NB4 (cell line): ENCODE measurements around the gene ACSL5.
"Not testable (repeated sequence)": the region's sequence is repeated elsewhere in the genome, so short reads cannot be mapped to it uniquely, and the experiment has no call there.

Experiments
- DNase-seq: peaks from one replicate; pipeline ENCODE4 v3.0.0; 2010; ENCODE audit warnings: low read depth
- H3K4me3 ChIP-seq: one replicate; pipeline ENCODE4 v1.5.1; 2011; ENCODE audit warnings: mild to moderate bottlenecking, low read depth, low read length, moderate library complexity
- CTCF ChIP-seq: IDR thresholded peaks from one replicate; pipeline ENCODE4 v1.5.1; 2012; ENCODE audit warnings: low read depth, low read length
- MAX ChIP-seq: IDR thresholded peaks from 2 replicates; pipeline ENCODE4 v1.6.1; 2011; ENCODE audit warnings: low read depth, low read length
- MYC ChIP-seq: IDR thresholded peaks from 2 replicates; pipeline ENCODE4 v1.6.1; 2011; ENCODE audit warnings: low read depth, low read length
- POLR2A ChIP-seq: IDR thresholded peaks from 2 replicates; pipeline ENCODE4 v1.6.1; 2011; ENCODE audit warnings: mild to moderate bottlenecking; ENCODE audit not compliant: insufficient read length; ENCODE audit errors: extremely low read depth

The ACSL5 gene

GRCh38 chr10:112456533-112456932 lies 82.6 kb downstream of the ACSL5 start:
- DNase-seq, result peak; percentile 34
- TF ChIP-seq MAX (no peak), MYC (no peak), POLR2A (no peak), CTCF (peak; percentile 8)
- no peak overlapping the region for H3K4me3 ChIP-seq

- H3K4me3 ChIP-seq, result no peak overlapping the region
- no peak for DNase-seq
- no peak for TF ChIP-seq MAX
- no peak for TF ChIP-seq CTCF
- no peak for TF ChIP-seq MYC
- TF ChIP-seq POLR2A, result no peak
Measured at GRCh38 chr10:112460366-112460765, 86.5 kb downstream of the ACSL5 start.

GRCh38 chr10:112461029-112461887 lies 87.3 kb downstream of the ACSL5 start:
- DNase-seq, result peak; percentile 57
- H3K4me3 ChIP-seq, result no peak overlapping the region
- TF ChIP-seq POLR2A (no peak), CTCF (no peak), MYC (no peak), MAX (no peak)

GRCh38 chr10:112464074-112464473 lies 90.2 kb downstream of the ACSL5 start:
- DNase-seq, H3K4me3 ChIP-seq: not testable (repeated sequence)

GRCh38 chr10:112465299-112465883 lies 91.5 kb downstream of the ACSL5 start:
- TF ChIP-seq CTCF, result no peak
- DNase-seq, result no peak
- H3K4me3 ChIP-seq, result no peak overlapping the region

- TF ChIP-seq POLR2A (no peak), MYC (no peak), MAX (no peak), CTCF (no peak)
- DNase-seq, result no peak
- H3K4me3 ChIP-seq, result no peak overlapping the region
Measured at GRCh38 chr10:112466802-112467201, 92.9 kb downstream of the ACSL5 start.
